IMR-90 (cell line): Measurements from ENCODE around the gene CREB1. TPM values are rescaled to one million over a fixed set of nuclear protein-coding genes. Genes with fewer than 3 reads are reported as not detected.

Source experiments
- ATAC-seq: fragments of 200-7000 bp; cut with Tn5 transposase; 2 replicates; pipeline ENCODE4 v1.9.1; 2020; ENCODE audit warnings: low read depth, mild to moderate bottlenecking, moderate library complexity
- BruUV-seq: library from RNA; stranded (reverse); fragments of 400-500 nt; replicated peaks from 2 replicates; lab custom pipeline; 2021; lab: Mats Ljungman, UMichigan
- CTCF ChIA-PET: fragments of 300-600 bp; formaldehyde crosslinking; extraction: SDS; loops from one replicate; lab custom pipeline; 2021; ENCODE audit warnings: antibody characterized with exemption; lab: Yijun Ruan, JAX
- POLR2A ChIA-PET: fragments of 300-600 bp; sonication (Branson Sonifier 250); formaldehyde crosslinking; loops from one replicate; lab custom pipeline; 2022; ENCODE audit warnings: antibody characterized with exemption; ENCODE audit not compliant: unreplicated experiment; lab: Charles Lee
- DNase-seq: peaks from one replicate; pipeline ENCODE4 v3.0.0; 2013
- H2AFZ ChIP-seq: replicated peaks from 2 replicates; pipeline ENCODE3; 2013; ENCODE audit warnings: low read length, mild to moderate bottlenecking; ENCODE audit not compliant: poor library complexity
- H2AK5ac ChIP-seq: 2 replicates; pipeline ENCODE4 v1.6.1; 2013; ENCODE audit warnings: low read depth, low read length, inconsistent platforms
- H2AK9ac ChIP-seq: replicated peaks from 2 replicates; pipeline ENCODE3; 2013; ENCODE audit warnings: mild to moderate bottlenecking, low read depth, low read length, moderate library complexity; ENCODE audit not compliant: poor library complexity
- H2BK120ac ChIP-seq: 2 replicates; pipeline ENCODE4 v1.6.1; 2013; ENCODE audit warnings: low read depth, low read length, inconsistent platforms
- H2BK15ac ChIP-seq: 3 replicates; pipeline ENCODE4 v1.6.1; 2013; ENCODE audit warnings: low read depth, low read length, inconsistent platforms
- H2BK20ac ChIP-seq: 2 replicates; pipeline ENCODE4 v1.6.1; 2013; ENCODE audit warnings: low read depth, mild to moderate bottlenecking, inconsistent platforms, low read length, moderate library complexity
- H2BK5ac ChIP-seq: 2 replicates; pipeline ENCODE4 v1.6.1; 2013; ENCODE audit warnings: mild to moderate bottlenecking, low read depth, low read length, inconsistent platforms; ENCODE audit not compliant: poor library complexity, severe bottlenecking
- H3K14ac ChIP-seq: replicated peaks from 2 replicates; pipeline ENCODE4 v1.6.1; 2013; ENCODE audit warnings: low read depth, low read length, inconsistent platforms
- H3K18ac ChIP-seq: 2 replicates; pipeline ENCODE4 v1.6.1; 2013; ENCODE audit warnings: low read depth, low read length, control low read depth
- H3K23ac ChIP-seq: 2 replicates; pipeline ENCODE4 v1.6.1; 2013; ENCODE audit warnings: low read depth, low read length, inconsistent platforms
- H3K27ac ChIP-seq: 2 replicates; pipeline ENCODE4 v1.5.1; 2013; ENCODE audit warnings: mild to moderate bottlenecking, control low read depth, low read length; ENCODE audit not compliant: insufficient read depth
- H3K27me3 ChIP-seq: 2 replicates; pipeline ENCODE4 v1.6.1; 2013; ENCODE audit warnings: low read length; ENCODE audit not compliant: control insufficient read depth, insufficient read depth
- H3K36me3 ChIP-seq: 2 replicates; pipeline ENCODE4 v1.6.1; 2013; ENCODE audit warnings: low read length, mixed read lengths; ENCODE audit not compliant: control insufficient read depth, insufficient read depth
- H3K4ac ChIP-seq: 2 replicates; pipeline ENCODE4 v1.6.1; 2013; ENCODE audit warnings: low read depth, low read length, inconsistent platforms
- H3K4me1 ChIP-seq: 2 replicates; pipeline ENCODE4 v1.6.1; 2013; ENCODE audit warnings: low read length, mixed read lengths; ENCODE audit not compliant: control insufficient read depth, insufficient read depth
- H3K4me2 ChIP-seq: 2 replicates; pipeline ENCODE4 v1.6.1; 2013; ENCODE audit warnings: low read depth, mild to moderate bottlenecking, control low read depth, low read length, moderate library complexity
- H3K4me3 ChIP-seq: 2 replicates; pipeline ENCODE4 v1.5.1; 2013; ENCODE audit warnings: low read depth, mild to moderate bottlenecking, control low read depth, low read length, moderate library complexity; ENCODE audit not compliant: insufficient read depth
- H3K56ac ChIP-seq: 2 replicates; pipeline ENCODE4 v1.6.1; 2013; ENCODE audit warnings: low read length, inconsistent platforms; ENCODE audit not compliant: insufficient read depth; ENCODE audit errors: extremely low read depth
- H3K79me1 ChIP-seq, 2 experiments: 2 replicates each; pipeline ENCODE4 v1.6.1; 2013; ENCODE audit warnings: low read length in 2 of 2, inconsistent platforms in 1 of 2, low read depth in 1 of 2
- H3K9ac ChIP-seq: 2 replicates; pipeline ENCODE4 v1.6.1; 2013; ENCODE audit warnings: low read depth, low read length, control low read depth
- H3K9me1 ChIP-seq: 2 replicates; pipeline ENCODE4 v1.6.1; 2013; ENCODE audit warnings: low read length, inconsistent platforms; ENCODE audit not compliant: insufficient read depth
- H3K9me3 ChIP-seq: 2 replicates; pipeline ENCODE4 v1.6.1; 2013; ENCODE audit warnings: low read length; ENCODE audit not compliant: control insufficient read depth, insufficient read depth
- H4K20me1 ChIP-seq: 2 replicates; pipeline ENCODE4 v1.6.1; 2013; ENCODE audit warnings: low read length, inconsistent platforms; ENCODE audit not compliant: insufficient read depth
- H4K5ac ChIP-seq: 2 replicates; pipeline ENCODE4 v1.6.1; 2013; ENCODE audit warnings: mild to moderate bottlenecking, low read depth, low read length, control low read depth
- H4K8ac ChIP-seq, 2 experiments: 2 replicates each; pipeline ENCODE4 v1.6.1; 2013; ENCODE audit warnings: low read depth in 2 of 2, low read length in 2 of 2, control low read depth in 1 of 2, inconsistent platforms in 1 of 2
- H4K91ac ChIP-seq: 2 replicates; pipeline ENCODE4 v1.6.1; 2013; ENCODE audit warnings: low read depth, low read length, inconsistent platforms; ENCODE audit not compliant: insufficient read depth
- BHLHE40 ChIP-seq: fragments of 150-350 bp; IDR thresholded peaks from 2 replicates; pipeline ENCODE4 v1.6.1; 2016; ENCODE audit warnings: mild to moderate bottlenecking, low read depth, low read length
- CHD1 ChIP-seq: IDR thresholded peaks from 2 replicates; pipeline ENCODE4 v1.6.1; 2012; ENCODE audit warnings: low read depth, low read length, improper control_type of control experiment
- FOS ChIP-seq: fragments of 150-350 bp; IDR thresholded peaks from 2 replicates; pipeline ENCODE4 v1.6.1; 2016; ENCODE audit warnings: low read depth, low read length
- RAD21 ChIP-seq: IDR thresholded peaks from 2 replicates; pipeline ENCODE4 v1.6.1; 2012; ENCODE audit warnings: low read length, improper control_type of control experiment
- WGBS, 2 experiments: methylation state at CpG; one replicate each; pipeline versions ENCODE4 v1.1.5 to v1.1.7; 2013; ENCODE audit warnings: missing lambda C conversion rate in 2 of 2; ENCODE audit not compliant: insufficient read length in 1 of 2; ENCODE audit errors: extremely low coverage in 2 of 2; 5-methylcytosine and 5-hydroxymethylcytosine counted together
- dilution Hi-C: fragments of 300-500 bp; cut with HindIII; formaldehyde crosslinking; loops from one replicate; pipeline ENCODE4 v1.14.3; 2018; ENCODE audit warnings: low sequenced_read_pairs; ENCODE audit not compliant: unreplicated experiment
- in situ Hi-C: fragments of 300-500 bp; cut with MboI; formaldehyde crosslinking; loops from 3 replicates; pipeline ENCODE4 v1.14.3; 2019; ENCODE audit warnings: low sequenced_read_pairs, inconsistent platforms, mixed read lengths
- intact Hi-C: fragments of 100-400 bp; cut with micrococcal nuclease; formaldehyde crosslinking; loops from 2 replicates; pipeline ENCODE4 v1.10.0; 2022
- polyA plus RNA-seq, 3 experiments: library from polyadenylated mRNA; depleted of rRNA; stranded (reverse); fragments of >200 nt; gene quantifications; 2 replicates each; pipeline ENCODE4 v1.2.3, GENCODE V29; 2012; ENCODE audit warnings: low replicate concordance in 1 of 3
- total RNA-seq: library from RNA; depleted of rRNA; stranded (reverse); fragments of >200 nt; gene quantifications from 2 replicates; pipeline ENCODE4 v1.2.3, GENCODE V29; 2012

The CREB1 gene
- total and polyA plus RNA-seq, 2 of the 4 experiments (the other 2 are of a cell fraction) = 22.4 to 94.5 TPM

DNA sequence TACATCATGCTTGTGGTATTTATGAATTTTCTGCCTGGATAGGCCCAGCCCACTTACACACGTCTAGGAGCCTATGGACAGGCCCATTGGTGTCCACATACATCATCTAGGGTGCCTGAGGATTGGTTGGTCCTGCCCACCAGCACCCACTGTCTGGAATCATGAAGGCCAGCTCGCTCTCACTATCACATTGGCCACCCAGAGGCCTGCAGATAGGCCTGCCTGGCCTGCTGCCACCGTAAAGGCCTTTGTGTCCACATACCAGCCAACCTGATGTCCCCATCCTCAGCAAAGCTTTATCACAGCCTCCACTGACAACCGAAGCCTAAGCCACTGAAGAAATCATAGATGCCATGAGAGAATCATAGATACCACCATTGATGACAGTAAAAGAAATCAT is 55.2 kb downstream of the CREB1 start:
- H2AFZ ChIP-seq = no peak overlapping the region
- no peak overlapping the region for H2BK120ac ChIP-seq
- no TSS peak for BruUV-seq
- WGBS, 2 experiments = 100% methylated on average over 4 of the region's 4 CpGs; no CpG with 5 or more reads in 1 of the 2 experiments
- H2BK20ac ChIP-seq = no peak overlapping the region
- H4K5ac ChIP-seq = no peak overlapping the region
- H3K4me3 ChIP-seq = no peak overlapping the region
- no peak overlapping the region for H2BK15ac ChIP-seq
- H3K9me1 ChIP-seq = peaks cover 4% of the 10 kb centered on the region; the same call in 1 of the 2 replicates
- no peaks in the 10 kb centered on the region for H3K27me3 ChIP-seq
- CTCF ChIA-PET = no interaction called here
- no peak overlapping the region for H4K8ac ChIP-seq
- H3K14ac ChIP-seq = no peak overlapping the region
- no peak overlapping the region for H3K4me2 ChIP-seq
- TF ChIP-seq BHLHE40 (no peak), RAD21 (no peak), FOS (no peak), CHD1 (no peak)
- H2AK5ac ChIP-seq = no peak overlapping the region
- DNase-seq = no peak
- H3K23ac ChIP-seq = no peak overlapping the region
- no peak overlapping the region for H2AK9ac ChIP-seq
- no peak overlapping the region for H3K18ac ChIP-seq
- H3K9me3 ChIP-seq = no peaks in the 10 kb centered on the region
- dilution Hi-C loops = no loop called here
- no peak overlapping the region for H3K27ac ChIP-seq
- no peak overlapping the region for H3K9ac ChIP-seq
- ATAC-seq = no peak
- no peak overlapping the region for H2BK5ac ChIP-seq
- in situ Hi-C loops = no loop called here
- H3K36me3 ChIP-seq = peaks cover 22% of the 10 kb centered on the region
- H3K79me1 ChIP-seq = peaks cover 10 to 19% of the 10 kb centered on the region in 2 experiments
- no peak overlapping the region for H3K56ac ChIP-seq
- no peak overlapping the region for H3K4ac ChIP-seq
- no peak overlapping the region for H4K91ac ChIP-seq
- intact Hi-C loops = no loop called here
- POLR2A ChIA-PET = no interaction called here
- no peaks in the 10 kb centered on the region for H4K20me1 ChIP-seq
- no peaks in the 10 kb centered on the region for H3K4me1 ChIP-seq
